A673 (cell line): ENCODE results near the gene CLSTN2. TPM values are rescaled to one million over a fixed set of nuclear protein-coding genes. Genes with fewer than 3 reads are reported as not detected.

Experiments used
- BruUV-seq: library from RNA; stranded (reverse); fragments of 400-500 nt; replicated peaks from 2 replicates; lab custom pipeline; 2021; lab: Mats Ljungman, UMichigan
- CTCF ChIA-PET: fragments of 300-600 bp; sonication (Branson Sonifier 250); formaldehyde crosslinking; loops from one replicate; lab custom pipeline; 2022; ENCODE audit warnings: antibody characterized with exemption; lab: Charles Lee
- POLR2A ChIA-PET: fragments of 300-600 bp; sonication (Branson Sonifier 250); formaldehyde crosslinking; loops from one replicate; lab custom pipeline; 2022; ENCODE audit warnings: antibody characterized with exemption; ENCODE audit not compliant: low non-redundant PET; lab: Charles Lee
- DNase-seq: peaks from one replicate; pipeline ENCODE4 v3.0.0-alpha.2; 2015; ENCODE audit warnings: low spot score
- H3K27ac ChIP-seq: fragments of 200-600 bp; sonication (generic); 2 replicates; pipeline ENCODE4 v1.5.1; 2016; ENCODE audit warnings: mixed run types, low read depth, mild to moderate bottlenecking, mixed read lengths, antibody characterized with exemption, low read length; ENCODE audit not compliant: poor library complexity, severe bottlenecking
- H3K27me3 ChIP-seq: fragments of 200-600 bp; sonication (generic); replicated peaks from 2 replicates; pipeline ENCODE4 v1.6.1; 2017; ENCODE audit warnings: mixed run types, low read depth, mild to moderate bottlenecking, mixed read lengths, antibody characterized with exemption, low read length; ENCODE audit not compliant: insufficient read depth, poor library complexity
- H3K36me3 ChIP-seq: fragments of 200-600 bp; sonication (generic); 2 replicates; pipeline ENCODE4 v1.6.1; 2016; ENCODE audit warnings: mixed run types, mild to moderate bottlenecking, mixed read lengths, antibody characterized with exemption, low read length; ENCODE audit not compliant: insufficient read depth, poor library complexity, severe bottlenecking
- H3K4me1 ChIP-seq: fragments of 200-600 bp; sonication (generic); 2 replicates; pipeline ENCODE4 v1.6.1; 2017; ENCODE audit warnings: mixed run types, mild to moderate bottlenecking, mixed read lengths, antibody characterized with exemption, low read length; ENCODE audit not compliant: insufficient read depth, poor library complexity, severe bottlenecking
- H3K4me3 ChIP-seq: fragments of 200-600 bp; sonication (generic); 2 replicates; pipeline ENCODE4 v1.5.1; 2016; ENCODE audit warnings: low read depth, mixed run types, mild to moderate bottlenecking, mixed read lengths, low read length; ENCODE audit not compliant: poor library complexity, severe bottlenecking
- H3K9me3 ChIP-seq: fragments of 200-600 bp; sonication (generic); 2 replicates; pipeline ENCODE4 v1.6.1; 2016; ENCODE audit warnings: mixed run types, low read depth, mild to moderate bottlenecking, mixed read lengths, antibody characterized with exemption, low read length; ENCODE audit not compliant: poor library complexity, severe bottlenecking
- CTCF ChIP-seq: fragments of 300-800, 200-600 bp; sonication (generic); conservative IDR thresholded peaks from 2 replicates; pipeline ENCODE4 v1.5.1; 2017; ENCODE audit warnings: low read depth, mild to moderate bottlenecking, antibody characterized with exemption, low read length, moderate library complexity, mixed read lengths
- EZH2 ChIP-seq: fragments of 200-600 bp; sonication (generic); IDR thresholded peaks from 2 replicates; pipeline ENCODE4 v1.6.1; 2017; ENCODE audit warnings: borderline replicate concordance, low read depth, mild to moderate bottlenecking, mixed read lengths, antibody characterized with exemption, low read length; ENCODE audit not compliant: poor library complexity, severe bottlenecking
- intact Hi-C: fragments of 100-400 bp; cut with micrococcal nuclease; formaldehyde crosslinking; loops from one replicate; pipeline ENCODE4 v1.10.0; 2022; ENCODE audit not compliant: unreplicated experiment
- total RNA-seq: library from RNA; stranded (reverse); gene quantifications from 2 replicates; pipeline ENCODE4 v1.2.3, GENCODE V29; 2021

Gene CLSTN2
- total RNA-seq, 1 experiment from 2014 or later: 50.7 TPM

- no peaks in the 10 kb centered on the region for H3K9me3 ChIP-seq
- no peaks in the 10 kb centered on the region for H3K27me3 ChIP-seq
- BruUV-seq: no TSS peak
- no peaks in the 10 kb centered on the region for H3K4me1 ChIP-seq
- DNase-seq: no peak
- CTCF ChIA-PET: no interaction called here
- intact Hi-C loops: no loop called here
- H3K27ac ChIP-seq: no peak overlapping the region
- H3K36me3 ChIP-seq: no peaks in the 10 kb centered on the region
- POLR2A ChIA-PET: no interaction called here
- TF ChIP-seq EZH2 (no peak), CTCF (no peak)
- H3K4me3 ChIP-seq: no peak overlapping the region
These were observed 307.9 kb downstream of the CLSTN2 start for GRCh38 chr3:140242818-140243276.

DNA sequence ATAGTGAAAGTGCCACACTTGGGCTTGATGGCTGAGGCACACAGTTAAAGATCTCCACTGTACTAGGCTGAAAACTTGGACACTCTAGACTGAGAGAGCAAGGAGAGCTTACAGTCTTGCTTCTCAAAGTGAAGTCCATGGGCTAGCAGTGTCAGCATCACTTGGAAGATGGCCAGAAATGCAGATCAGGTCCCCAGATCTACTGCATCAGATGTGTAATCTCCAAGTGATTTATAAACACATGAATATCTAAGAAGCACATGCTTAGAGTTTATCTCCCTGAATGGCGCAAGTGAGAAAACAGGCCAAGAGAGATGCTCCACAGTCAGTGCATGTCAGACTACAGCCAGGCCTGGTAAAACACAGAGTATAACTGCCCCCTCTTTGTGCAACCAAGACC is 308.6 kb downstream of the CLSTN2 start:
- Histone ChIP-seq H3K27ac (no peak overlapping the region), H3K4me3 (no peak overlapping the region), H3K9me3 (no peaks in the 10 kb centered on the region), H3K27me3 (no peaks in the 10 kb centered on the region), H3K36me3 (no peaks in the 10 kb centered on the region), H3K4me1 (no peaks in the 10 kb centered on the region)
- no TSS peak for BruUV-seq
- intact Hi-C loops: no loop called here
- CTCF ChIA-PET: no interaction called here
- no peak for DNase-seq
- TF ChIP-seq EZH2 (no peak), CTCF (no peak)
- POLR2A ChIA-PET: no interaction called here

DNA sequence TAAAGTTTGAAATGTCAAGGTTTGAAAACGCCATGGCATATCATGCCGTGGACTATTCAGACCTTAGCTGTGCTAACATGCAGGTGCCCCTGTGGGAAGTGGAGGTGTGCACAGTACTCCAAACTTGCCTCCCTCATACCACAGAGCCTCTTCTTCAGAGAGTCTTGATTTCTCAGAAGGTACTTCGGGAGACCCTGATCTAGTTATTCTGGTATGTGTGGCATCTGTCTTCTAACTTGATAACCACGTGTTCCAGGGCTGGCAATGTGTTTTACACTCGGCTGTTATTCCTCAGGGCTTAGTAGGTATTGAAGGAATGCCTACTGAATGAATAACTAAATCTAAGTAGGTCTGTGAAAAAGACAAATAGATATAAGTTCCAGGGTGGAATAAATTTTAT is 309.9 kb downstream of the CLSTN2 start:
- CTCF ChIA-PET: interaction anchor here (0.5 kb wide), 1 partner anchor 1833 kb away, joined by 4 read pairs; no protein-coding TSS in a partner anchor
- intact Hi-C loops: no loop called here

More for the DNA sequence above, 309.9 kb downstream of the CLSTN2 start:
- Histone ChIP-seq H3K27me3 (no peaks in the 10 kb centered on the region), H3K27ac (no peak overlapping the region), H3K4me3 (no peak overlapping the region), H3K36me3 (no peaks in the 10 kb centered on the region), H3K9me3 (no peaks in the 10 kb centered on the region), H3K4me1 (no peaks in the 10 kb centered on the region)
- DNase-seq: no peak
- POLR2A ChIA-PET: no interaction called here
- BruUV-seq: no TSS peak
- TF ChIP-seq CTCF (no peak), EZH2 (no peak)
